ENCODE results near the gene OTUB2. TPM values are rescaled to one million over a fixed set of nuclear protein-coding genes. Genes with fewer than 3 reads are reported as not detected.

Gene OTUB2
- total and polyA plus RNA-seq, 8 donors: 0.45 to 4.1 (median 0.63) TPM; not detected in 2

DNA sequence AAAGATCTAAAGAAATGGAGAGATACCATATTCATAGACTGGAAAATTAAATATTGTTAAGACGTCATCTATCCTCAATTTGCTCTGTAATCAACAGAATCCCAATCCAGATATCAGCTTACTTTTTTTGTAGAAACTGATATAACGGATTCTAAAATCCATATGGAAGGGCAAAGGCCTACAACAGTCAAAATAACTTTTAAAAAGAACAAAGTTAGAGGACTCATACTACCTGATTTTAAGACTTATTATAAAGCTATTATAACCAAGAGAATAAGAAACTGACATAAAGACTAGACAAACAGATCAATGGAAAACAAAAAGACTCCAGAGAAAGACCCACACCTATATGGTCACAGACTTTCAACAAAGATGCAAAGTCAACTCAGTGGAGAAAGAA, 48.9 kb downstream of the OTUB2 start:
- no peaks in the 10 kb centered on the region for H3K27me3 ChIP-seq
- no peak overlapping the region for H3K27ac ChIP-seq
- 91 to 98% (median 96%) methylated on average over 2 of the region's 2 CpGs for WGBS, 5 donors
- TF ChIP-seq, protein P1, sequence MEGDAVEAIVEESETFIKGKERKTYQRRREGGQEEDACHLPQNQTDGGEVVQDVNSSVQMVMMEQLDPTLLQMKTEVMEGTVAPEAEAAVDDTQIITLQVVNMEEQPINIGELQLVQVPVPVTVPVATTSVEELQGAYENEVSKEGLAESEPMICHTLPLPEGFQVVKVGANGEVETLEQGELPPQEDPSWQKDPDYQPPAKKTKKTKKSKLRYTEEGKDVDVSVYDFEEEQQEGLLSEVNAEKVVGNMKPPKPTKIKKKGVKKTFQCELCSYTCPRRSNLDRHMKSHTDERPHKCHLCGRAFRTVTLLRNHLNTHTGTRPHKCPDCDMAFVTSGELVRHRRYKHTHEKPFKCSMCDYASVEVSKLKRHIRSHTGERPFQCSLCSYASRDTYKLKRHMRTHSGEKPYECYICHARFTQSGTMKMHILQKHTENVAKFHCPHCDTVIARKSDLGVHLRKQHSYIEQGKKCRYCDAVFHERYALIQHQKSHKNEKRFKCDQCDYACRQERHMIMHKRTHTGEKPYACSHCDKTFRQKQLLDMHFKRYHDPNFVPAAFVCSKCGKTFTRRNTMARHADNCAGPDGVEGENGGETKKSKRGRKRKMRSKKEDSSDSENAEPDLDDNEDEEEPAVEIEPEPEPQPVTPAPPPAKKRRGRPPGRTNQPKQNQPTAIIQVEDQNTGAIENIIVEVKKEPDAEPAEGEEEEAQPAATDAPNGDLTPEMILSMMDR (IDR thresholded peaks at IDR 0.05): no peak
- no peak for TF ChIP-seq EP300 (IDR thresholded peaks at IDR 0.05)
- TF ChIP-seq POLR2A (IDR thresholded peaks at IDR 0.05): no peak
- no peak for TF ChIP-seq POLR2AphosphoS5 (IDR thresholded peaks at IDR 0.05)
- intact Hi-C loops (cut with DNase I; ENCODE audit: low total_unique reads): no loop called here
- H3K36me3 ChIP-seq: peaks cover 0 to 38% (median 32%) of the 10 kb centered on the region in 4 donors
- DNase-seq: no peak
- no peak overlapping the region for H3K4me3 ChIP-seq
- H3K4me1 ChIP-seq: peaks cover 38 to 51% (median 45%) of the 10 kb centered on the region in 4 donors
- peaks cover 0 to 11% (median 5%) of the 10 kb centered on the region in 4 donors for H3K9me3 ChIP-seq

- H3K4me1 ChIP-seq: peaks cover 38 to 56% (median 48%) of the 10 kb centered on the region in 4 donors
These were observed 51.1 kb downstream of the OTUB2 start for GRCh38 chr14:94077111-94077821.

GRCh38 chr14:94077823-94078222, 51.7 kb downstream of the OTUB2 start:
- H3K4me3 ChIP-seq: peak overlapping the region; percentile 90 to 98 (median 94)
- no peaks in the 10 kb centered on the region for H3K27me3 ChIP-seq
- intact Hi-C loops (cut with DNase I; ENCODE audit: low total_unique reads): no loop called here
- H3K36me3 ChIP-seq: peaks cover 0 to 38% (median 30%) of the 10 kb centered on the region in 4 donors
- no peak overlapping the region for H3K27ac ChIP-seq
- 72 to 84% (median 76%) methylated on average over 5 of the region's 5 CpGs for WGBS, 5 donors
- DNase-seq: no peak
- H3K4me1 ChIP-seq: peaks cover 38 to 60% (median 50%) of the 10 kb centered on the region in 4 donors
- TF ChIP-seq POLR2AphosphoS5 (IDR thresholded peaks at IDR 0.05) (no peak), POLR2A (IDR thresholded peaks at IDR 0.05) (no peak), EP300 (IDR thresholded peaks at IDR 0.05) (no peak)
- TF ChIP-seq, protein P1 (IDR thresholded peaks at IDR 0.05): no peak
- H3K9me3 ChIP-seq: peaks cover 0 to 11% (median 5%) of the 10 kb centered on the region in 4 donors

More at GRCh38 chr14:94077111-94077821, 51.1 kb downstream of the OTUB2 start:
- Histone ChIP-seq H3K9me3 (peaks cover 0 to 11% (median 5%) of the 10 kb centered on the region in 4 donors), H3K27me3 (no peaks in the 10 kb centered on the region), H3K27ac (no peak overlapping the region), H3K4me3 (peak overlapping the region; percentile 11 to 98 (median 92)), H3K36me3 (peaks cover 0 to 38% (median 30%) of the 10 kb centered on the region in 4 donors)
- WGBS, 5 donors: 45 to 62% (median 51%) methylated on average over 7 of the region's 7 CpGs
- intact Hi-C loops (cut with DNase I; ENCODE audit: low total_unique reads): no loop called here
- TF ChIP-seq POLR2A (IDR thresholded peaks at IDR 0.05): no peak
- TF ChIP-seq EP300 (IDR thresholded peaks at IDR 0.05): no peak
- TF ChIP-seq POLR2AphosphoS5 (IDR thresholded peaks at IDR 0.05): no peak
- TF ChIP-seq, protein P1 (IDR thresholded peaks at IDR 0.05): no peak
- DNase-seq: no peak

DNA sequence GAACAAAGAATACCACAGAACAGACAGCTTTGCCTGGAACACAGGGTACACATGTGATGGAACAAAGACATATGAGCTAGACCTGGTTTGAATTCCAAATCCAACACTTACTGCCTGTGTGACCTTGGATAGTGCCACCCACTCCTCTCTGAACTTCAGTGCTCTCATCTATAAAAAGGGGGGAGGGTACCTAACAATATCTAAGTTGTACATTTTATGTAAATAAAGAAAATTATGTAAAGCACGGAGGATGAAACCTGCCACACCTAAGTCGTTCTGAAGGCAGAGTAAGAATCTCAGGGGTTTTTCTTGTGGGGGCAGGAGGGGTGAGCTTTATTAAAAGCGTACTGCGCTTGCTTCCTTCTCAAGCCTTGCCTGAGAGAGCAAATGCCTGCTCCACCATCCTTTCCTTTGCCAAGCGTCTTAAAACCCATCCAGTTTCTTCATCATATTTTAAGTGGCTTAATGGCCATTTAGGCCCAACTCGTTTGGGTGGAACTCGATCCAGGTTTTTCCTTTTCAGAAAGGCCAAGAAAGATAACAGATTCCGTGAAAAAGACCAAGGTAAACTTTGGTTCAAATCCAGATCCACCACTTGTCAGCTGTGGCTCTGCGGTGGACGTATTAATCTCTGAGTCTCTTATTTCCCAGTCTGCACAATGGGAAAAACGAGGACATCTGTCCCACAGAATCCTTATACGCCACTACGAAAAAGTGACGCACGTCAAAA, 53.9 kb downstream of the OTUB2 start:
- H3K4me1 ChIP-seq: peaks cover 38 to 60% (median 50%) of the 10 kb centered on the region in 4 donors
- 1 to 4% (median 2%) methylated on average over 15 of the region's 15 CpGs for WGBS, 5 donors
- peak in 1 of 2 donors; percentile 40 for DNase-seq

More for the DNA sequence above, 53.9 kb downstream of the OTUB2 start:
- Histone ChIP-seq H3K27ac (peak overlapping the region; percentile 93 to 97 (median 95)), H3K27me3 (no peaks in the 10 kb centered on the region), H3K36me3 (peaks cover 0 to 32% (median 25%) of the 10 kb centered on the region in 4 donors), H3K9me3 (peaks cover 0 to 3% (median 1%) of the 10 kb centered on the region in 4 donors), H3K4me3 (peak overlapping the region; percentile 90 to 98 (median 94))
- intact Hi-C loops (cut with DNase I; ENCODE audit: low total_unique reads): no loop called here
- TF ChIP-seq, protein P1 (IDR thresholded peaks at IDR 0.05): no peak
- TF ChIP-seq POLR2A (IDR thresholded peaks at IDR 0.05) (no peak), POLR2AphosphoS5 (IDR thresholded peaks at IDR 0.05) (no peak), EP300 (IDR thresholded peaks at IDR 0.05) (no peak)
